Neural cell (in vitro differentiated cells): ENCODE data around the gene LURAP1L. TPM values are rescaled to one million over a fixed set of nuclear protein-coding genes. Genes with fewer than 3 reads are reported as not detected.

Experiments used
- H2AFZ ChIP-seq: fragments of 200-600, 300-800 bp; sonication (generic), shearing (Covaris generic); 2 replicates; pipeline ENCODE4 v1.6.0; 2014; ENCODE audit warnings: low read depth, mild to moderate bottlenecking, antibody characterized with exemption, low read length, moderate library complexity
- H3F3A ChIP-seq: fragments of 200-600 bp; shearing (Covaris generic); 2 replicates; pipeline ENCODE4 v1.6.1; 2016; ENCODE audit warnings: mild to moderate bottlenecking, moderate library complexity, mixed read lengths, antibody characterized with exemption, low read length; ENCODE audit not compliant: insufficient read depth, poor library complexity, severe bottlenecking
- H3K27ac ChIP-seq: fragments of 200-600, 300-800 bp; sonication (generic), shearing (Covaris generic); 2 replicates; pipeline ENCODE4 v1.5.1; 2014; ENCODE audit warnings: mild to moderate bottlenecking, low read length, moderate library complexity
- H3K27me3 ChIP-seq: fragments of 300-800, 200-600 bp; sonication (generic), shearing (Covaris generic); 2 replicates; pipeline ENCODE4 v1.6.0; 2014; ENCODE audit warnings: mild to moderate bottlenecking, low read depth, low read length, moderate library complexity; ENCODE audit not compliant: insufficient read depth
- H3K36me3 ChIP-seq: fragments of 300-800, 200-600 bp; sonication (generic), shearing (Covaris generic); 2 replicates; pipeline ENCODE4 v1.5.1; 2014; ENCODE audit warnings: mild to moderate bottlenecking, antibody characterized with exemption, low read length, moderate library complexity; ENCODE audit not compliant: insufficient read depth
- H3K4me2 ChIP-seq: fragments of 300-800, 200-600 bp; sonication (generic), shearing (Covaris generic); 2 replicates; pipeline ENCODE4 v1.6.0; 2014; ENCODE audit warnings: mild to moderate bottlenecking, low read length
- H3K4me3 ChIP-seq: fragments of 300-800, 200-600 bp; sonication (generic), shearing (Covaris generic); 2 replicates; pipeline ENCODE4 v1.5.1; 2014; ENCODE audit warnings: mild to moderate bottlenecking, low read length, moderate library complexity
- H3K79me2 ChIP-seq: fragments of 200-600 bp; shearing (Covaris generic); replicated peaks from 2 replicates; pipeline ENCODE4 v1.6.0; 2014; ENCODE audit warnings: mild to moderate bottlenecking, low read length, moderate library complexity; ENCODE audit not compliant: insufficient read depth
- H3K9ac ChIP-seq: fragments of 300-800, 200-600 bp; sonication (generic), shearing (Covaris generic); 2 replicates; pipeline ENCODE4 v1.6.1; 2016; ENCODE audit warnings: mild to moderate bottlenecking, low read length, mixed read lengths
- H3K9me2 ChIP-seq: fragments of 200-600 bp; shearing (Covaris generic); 2 replicates; pipeline ENCODE4 v1.6.1; 2016; ENCODE audit warnings: mild to moderate bottlenecking, low read length, mixed read lengths; ENCODE audit not compliant: insufficient read depth
- H3K9me3 ChIP-seq: fragments of 200-600, 300-800 bp; sonication (generic), shearing (Covaris generic); 2 replicates; pipeline ENCODE4 v1.6.1; 2016; ENCODE audit warnings: mild to moderate bottlenecking, mixed run types, low read length, moderate library complexity, mixed read lengths
- H4K20me1 ChIP-seq: fragments of 200-600 bp; shearing (Covaris generic); 2 replicates; pipeline ENCODE4 v1.6.1; 2016; ENCODE audit warnings: mild to moderate bottlenecking, mixed run types; ENCODE audit not compliant: insufficient read depth
- CTCF ChIP-seq: fragments of 450-650 bp; IDR thresholded peaks from 2 replicates; pipeline ENCODE4 v1.5.1; 2014; ENCODE audit warnings: antibody characterized with exemption, mild to moderate bottlenecking, moderate library complexity; ENCODE audit not compliant: poor library complexity, severe bottlenecking
- EP300 ChIP-seq: fragments of 450-650 bp; conservative IDR thresholded peaks from 2 replicates; pipeline ENCODE4 v1.6.1; 2014; ENCODE audit warnings: antibody characterized with exemption, mild to moderate bottlenecking, moderate library complexity; ENCODE audit not compliant: poor library complexity, severe bottlenecking
- EZH2 ChIP-seq: fragments of 200-600, 300-800 bp; shearing (Covaris generic), sonication (generic); IDR thresholded peaks from 2 replicates; pipeline ENCODE4 v1.6.1; 2014; ENCODE audit warnings: antibody characterized with exemption, low read length, borderline replicate concordance, mild to moderate bottlenecking; ENCODE audit not compliant: insufficient read depth, poor library complexity, severe bottlenecking
- MXI1 ChIP-seq: fragments of 450-650 bp; conservative IDR thresholded peaks from 2 replicates; pipeline ENCODE4 v1.6.1; 2014; ENCODE audit warnings: antibody characterized with exemption, mild to moderate bottlenecking; ENCODE audit not compliant: poor library complexity, severe bottlenecking
- POLR2AphosphoS5 ChIP-seq: IDR thresholded peaks from 2 replicates; pipeline ENCODE4 v1.6.1; 2012
- RAD21 ChIP-seq: fragments of 450-650 bp; conservative IDR thresholded peaks from 2 replicates; pipeline ENCODE4 v1.6.1; 2014; ENCODE audit warnings: antibody characterized with exemption, mild to moderate bottlenecking, moderate library complexity
- REST ChIP-seq: IDR thresholded peaks from 2 replicates; pipeline ENCODE4 v1.6.1; 2012; ENCODE audit warnings: borderline replicate concordance
- SMC3 ChIP-seq: fragments of 450-650 bp; conservative IDR thresholded peaks from 2 replicates; pipeline ENCODE4 v1.6.1; 2014; ENCODE audit warnings: antibody characterized with exemption, mild to moderate bottlenecking, moderate library complexity; ENCODE audit not compliant: poor library complexity
- TAF1 ChIP-seq: IDR thresholded peaks from 2 replicates; pipeline ENCODE4 v1.6.1; 2012; ENCODE audit warnings: low read depth
- polyA plus RNA-seq: library from polyadenylated mRNA; depleted of rRNA; stranded (reverse); fragments of >200 nt; gene quantifications from 2 replicates; pipeline ENCODE4 v1.2.3, GENCODE V29; 2014

The LURAP1L gene
- polyA plus RNA-seq, 1 donor from 2014 or later: 0.59 TPM

- no peak overlapping the region for H3K9ac ChIP-seq
- no peaks in the 10 kb centered on the region for H3K9me3 ChIP-seq
- TF ChIP-seq SMC3 (no peak), MXI1 (no peak), EP300 (no peak), POLR2AphosphoS5 (no peak), RAD21 (no peak), EZH2 (no peak)
- H3K36me3 ChIP-seq: no peaks in the 10 kb centered on the region
- H4K20me1 ChIP-seq: no peaks in the 10 kb centered on the region
- no peaks in the 10 kb centered on the region for H3K9me2 ChIP-seq
- H3K79me2 ChIP-seq: no peaks in the 10 kb centered on the region
- H3K4me2 ChIP-seq: no peak overlapping the region
- no peaks in the 10 kb centered on the region for H3F3A ChIP-seq
- H3K27me3 ChIP-seq: no peaks in the 10 kb centered on the region
- no peak overlapping the region for H3K27ac ChIP-seq
- H2AFZ ChIP-seq: no peak overlapping the region
- no peak overlapping the region for H3K4me3 ChIP-seq
Measured at GRCh38 chr9:12838546-12838945, 63.7 kb downstream of the LURAP1L start.

DNA sequence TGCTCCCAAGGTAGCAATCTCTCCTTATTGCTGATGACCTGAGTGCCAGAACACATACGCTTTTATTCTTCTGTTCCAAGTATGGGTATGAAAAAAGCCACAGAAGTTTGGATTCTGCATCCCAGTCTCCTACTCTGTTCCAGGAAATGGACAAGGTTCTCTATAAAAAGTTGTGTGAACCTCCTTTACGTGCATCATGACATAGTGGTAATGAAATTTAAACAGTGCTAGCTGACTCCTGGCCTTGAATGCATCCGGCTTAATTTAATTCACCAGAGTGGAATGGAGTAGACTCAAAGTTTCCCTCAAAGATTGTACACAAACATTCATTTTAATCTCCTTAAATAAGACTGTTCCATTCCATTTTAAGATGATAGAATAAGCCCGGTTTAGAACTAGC lies 68.9 kb downstream of the LURAP1L start:
- Histone ChIP-seq H3K79me2 (no peaks in the 10 kb centered on the region), H3K27ac (no peak overlapping the region), H3K9me2 (no peaks in the 10 kb centered on the region), H3K4me3 (no peak overlapping the region), H3K4me2 (no peak overlapping the region), H4K20me1 (no peaks in the 10 kb centered on the region), H3K36me3 (no peaks in the 10 kb centered on the region), H2AFZ (no peak overlapping the region), H3F3A (no peaks in the 10 kb centered on the region), H3K27me3 (no peaks in the 10 kb centered on the region), H3K9me3 (no peaks in the 10 kb centered on the region), H3K9ac (no peak overlapping the region)
- no peak for TF ChIP-seq MXI1
- no peak for TF ChIP-seq REST
- no peak for TF ChIP-seq RAD21
- no peak for TF ChIP-seq CTCF
- TF ChIP-seq SMC3: no peak
- TF ChIP-seq POLR2AphosphoS5: no peak
- no peak for TF ChIP-seq EZH2
- TF ChIP-seq TAF1: no peak
- no peak for TF ChIP-seq EP300
